Progenitor cell of endocrine pancreas (in vitro differentiated cells): ENCODE data around the gene G6PC3. TPM values are rescaled to one million over a fixed set of nuclear protein-coding genes. Genes with fewer than 3 reads are reported as not detected.

Experiments
- DNase-seq: peaks from one replicate; pipeline ENCODE4 v3.0.0; 2021; ENCODE audit warnings: low spot score; ENCODE audit not compliant: unreplicated experiment
- H3K27ac Mint-ChIP-seq: 2 replicates; pipeline ENCODE4 v1.8.0; 2021; ENCODE audit warnings: mild to moderate bottlenecking, moderate library complexity, mixed read lengths
- H3K27me3 Mint-ChIP-seq: 2 replicates; pipeline ENCODE4 v1.8.0; 2021; ENCODE audit warnings: mixed read lengths
- H3K36me3 Mint-ChIP-seq: 2 replicates; pipeline ENCODE4 v1.8.0; 2022; ENCODE audit warnings: mixed read lengths; ENCODE audit not compliant: insufficient read depth
- H3K4me1 Mint-ChIP-seq: 2 replicates; pipeline ENCODE4 v1.8.0; 2021; ENCODE audit warnings: low read depth, mixed read lengths
- H3K4me3 Mint-ChIP-seq: 2 replicates; pipeline ENCODE4 v1.8.0; 2021; ENCODE audit warnings: low read depth, mild to moderate bottlenecking, moderate library complexity, mixed read lengths
- H3K9me3 Mint-ChIP-seq: 2 replicates; pipeline ENCODE4 v1.8.0; 2021; ENCODE audit warnings: low read depth, mixed read lengths
- total RNA-seq: library from RNA; stranded (reverse); gene quantifications from 2 replicates; pipeline ENCODE4 v1.2.1, GENCODE V29; 2021
- TF ChIP-seq, protein P1 (sequence below): fragments of 200-600 bp; sonication (generic); IDR thresholded peaks from one replicate; pipeline ENCODE4 v1.5.0; 2021; ENCODE audit warnings: antibody characterized with exemption, mild to moderate bottlenecking; ENCODE audit not compliant: unreplicated experiment

Gene G6PC3
- total RNA-seq, 1 donor from 2014 or later = 58.7 TPM

DNA sequence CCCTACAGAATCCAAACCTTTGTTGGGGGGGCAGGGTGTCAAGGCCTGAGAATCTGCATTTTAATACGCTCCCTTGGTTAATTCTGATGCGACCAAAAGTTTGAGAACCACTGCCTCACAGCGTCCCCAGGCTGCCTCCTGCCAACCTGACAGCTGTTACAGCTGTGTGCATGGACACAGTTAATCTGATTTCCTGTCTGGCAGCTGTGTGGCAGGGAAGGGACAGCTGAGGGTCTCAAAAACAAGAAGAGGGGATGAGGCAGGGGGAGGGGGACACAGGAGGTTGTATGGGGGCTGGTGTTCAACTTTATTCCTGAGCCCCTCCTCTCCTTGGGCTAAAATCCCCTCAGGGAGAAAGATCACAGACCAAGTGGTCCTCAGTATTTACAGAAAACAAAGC lies 35.4 kb downstream of the G6PC3 start:
- Mint-ChIP-seq H3K27me3 (no peaks in the 10 kb centered on the region), H3K4me3 (no peak overlapping the region), H3K4me1 (peaks cover 3% of the 10 kb centered on the region), H3K9me3 (no peaks in the 10 kb centered on the region), H3K27ac (no peak overlapping the region), H3K36me3 (no peaks in the 10 kb centered on the region)
- TF ChIP-seq, protein P1, sequence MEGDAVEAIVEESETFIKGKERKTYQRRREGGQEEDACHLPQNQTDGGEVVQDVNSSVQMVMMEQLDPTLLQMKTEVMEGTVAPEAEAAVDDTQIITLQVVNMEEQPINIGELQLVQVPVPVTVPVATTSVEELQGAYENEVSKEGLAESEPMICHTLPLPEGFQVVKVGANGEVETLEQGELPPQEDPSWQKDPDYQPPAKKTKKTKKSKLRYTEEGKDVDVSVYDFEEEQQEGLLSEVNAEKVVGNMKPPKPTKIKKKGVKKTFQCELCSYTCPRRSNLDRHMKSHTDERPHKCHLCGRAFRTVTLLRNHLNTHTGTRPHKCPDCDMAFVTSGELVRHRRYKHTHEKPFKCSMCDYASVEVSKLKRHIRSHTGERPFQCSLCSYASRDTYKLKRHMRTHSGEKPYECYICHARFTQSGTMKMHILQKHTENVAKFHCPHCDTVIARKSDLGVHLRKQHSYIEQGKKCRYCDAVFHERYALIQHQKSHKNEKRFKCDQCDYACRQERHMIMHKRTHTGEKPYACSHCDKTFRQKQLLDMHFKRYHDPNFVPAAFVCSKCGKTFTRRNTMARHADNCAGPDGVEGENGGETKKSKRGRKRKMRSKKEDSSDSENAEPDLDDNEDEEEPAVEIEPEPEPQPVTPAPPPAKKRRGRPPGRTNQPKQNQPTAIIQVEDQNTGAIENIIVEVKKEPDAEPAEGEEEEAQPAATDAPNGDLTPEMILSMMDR = no peak
- DNase-seq = no peak

DNA sequence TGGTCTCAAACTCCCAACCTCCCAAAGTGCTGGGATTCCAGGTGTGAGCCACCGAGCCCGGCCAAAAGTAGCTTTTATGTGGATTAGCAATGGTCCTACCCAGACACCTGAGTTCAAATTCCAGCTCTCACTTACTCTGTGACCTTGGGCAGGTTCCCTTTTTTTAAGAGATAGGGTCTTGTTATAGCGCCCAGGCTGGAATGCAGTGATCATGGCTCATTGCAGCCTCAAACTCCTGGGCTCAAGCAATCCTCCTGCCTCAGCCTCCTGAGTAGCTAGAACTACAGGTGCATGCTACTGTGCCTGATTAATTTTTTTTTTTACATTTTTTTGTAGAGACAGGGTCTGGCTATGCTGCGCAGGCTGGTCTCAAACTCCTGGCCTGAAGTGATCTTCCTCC lies 36.3 kb downstream of the G6PC3 start:
- H3K27ac Mint-ChIP-seq = no peak overlapping the region
- H3K9me3 Mint-ChIP-seq = no peaks in the 10 kb centered on the region
- no peak overlapping the region for H3K4me3 Mint-ChIP-seq
- no peaks in the 10 kb centered on the region for H3K27me3 Mint-ChIP-seq
- TF ChIP-seq, protein P1 = no peak
- H3K36me3 Mint-ChIP-seq = no peaks in the 10 kb centered on the region
- peaks cover 4% of the 10 kb centered on the region for H3K4me1 Mint-ChIP-seq
- DNase-seq = no peak

DNA sequence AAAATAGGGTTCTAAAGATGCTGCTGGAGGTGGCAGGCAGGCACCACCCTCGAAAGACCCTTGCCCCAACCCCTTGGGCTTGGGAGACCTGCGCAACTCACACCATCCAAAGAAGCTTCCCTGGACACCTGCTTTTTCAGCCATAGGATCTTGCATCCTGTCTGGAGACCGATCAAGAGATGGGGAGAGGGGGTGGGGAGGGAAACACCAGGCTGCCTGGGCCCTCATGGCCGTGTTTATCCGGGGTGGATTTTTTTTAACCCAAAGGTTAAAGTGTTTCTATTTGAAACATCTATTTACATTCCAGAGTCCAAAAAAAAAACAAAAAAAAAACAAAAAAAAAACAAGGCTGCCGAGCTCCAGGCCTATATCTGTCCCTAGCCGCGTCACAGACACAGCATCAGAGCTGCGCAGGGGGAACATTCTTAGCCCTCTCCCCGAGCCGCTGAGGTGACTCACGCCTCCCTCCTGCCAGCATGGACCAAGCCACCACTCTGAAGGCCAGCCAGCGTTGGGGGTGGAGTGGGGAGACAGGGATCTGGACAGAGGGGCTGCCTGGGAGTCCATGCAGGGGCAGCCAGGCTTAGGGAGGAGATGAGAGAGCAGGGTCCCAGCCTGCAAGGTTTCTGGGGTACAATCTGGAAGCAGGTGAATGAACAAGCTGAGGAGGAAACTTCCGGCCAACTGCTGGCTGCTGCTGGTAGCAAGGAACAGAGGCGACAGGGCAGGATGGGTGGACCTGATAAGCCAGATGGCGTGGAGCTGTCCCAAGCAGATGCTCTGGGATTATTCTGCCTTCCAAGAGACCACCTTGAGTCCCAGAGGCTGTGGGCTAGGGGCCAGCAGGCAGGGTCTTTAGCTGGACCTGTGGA lies 38.1 kb downstream of the G6PC3 start:
- Mint-ChIP-seq H3K36me3 (peaks cover 2% of the 10 kb centered on the region), H3K9me3 (no peaks in the 10 kb centered on the region), H3K27me3 (no peaks in the 10 kb centered on the region), H3K4me3 (no peak overlapping the region), H3K27ac (no peak overlapping the region), H3K4me1 (peaks cover 4% of the 10 kb centered on the region)
- TF ChIP-seq, protein P1 = no peak
- no peak for DNase-seq

DNA sequence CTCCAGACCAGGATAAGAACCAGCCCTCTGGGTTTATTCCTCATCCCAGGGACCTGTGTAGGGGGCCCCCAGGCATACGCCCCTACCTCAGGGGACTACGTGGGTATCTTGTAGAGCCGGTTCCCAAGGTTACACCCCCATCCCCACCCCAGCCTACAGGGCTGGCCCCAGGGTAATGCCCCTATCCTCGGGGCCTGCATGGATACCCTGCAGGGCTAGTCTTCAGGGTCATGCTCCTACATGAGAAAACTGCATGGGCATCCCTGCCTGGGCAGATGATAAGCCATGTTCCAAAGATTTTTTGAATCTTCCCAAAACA lies 38.7 kb downstream of the G6PC3 start:
- no peak overlapping the region for H3K4me3 Mint-ChIP-seq
- peaks cover 2% of the 10 kb centered on the region for H3K36me3 Mint-ChIP-seq
- no peaks in the 10 kb centered on the region for H3K9me3 Mint-ChIP-seq
- peaks cover 4% of the 10 kb centered on the region for H3K4me1 Mint-ChIP-seq
- H3K27me3 Mint-ChIP-seq = no peaks in the 10 kb centered on the region
- TF ChIP-seq, protein P1 = no peak
- no peak for DNase-seq
- no peak overlapping the region for H3K27ac Mint-ChIP-seq

DNA sequence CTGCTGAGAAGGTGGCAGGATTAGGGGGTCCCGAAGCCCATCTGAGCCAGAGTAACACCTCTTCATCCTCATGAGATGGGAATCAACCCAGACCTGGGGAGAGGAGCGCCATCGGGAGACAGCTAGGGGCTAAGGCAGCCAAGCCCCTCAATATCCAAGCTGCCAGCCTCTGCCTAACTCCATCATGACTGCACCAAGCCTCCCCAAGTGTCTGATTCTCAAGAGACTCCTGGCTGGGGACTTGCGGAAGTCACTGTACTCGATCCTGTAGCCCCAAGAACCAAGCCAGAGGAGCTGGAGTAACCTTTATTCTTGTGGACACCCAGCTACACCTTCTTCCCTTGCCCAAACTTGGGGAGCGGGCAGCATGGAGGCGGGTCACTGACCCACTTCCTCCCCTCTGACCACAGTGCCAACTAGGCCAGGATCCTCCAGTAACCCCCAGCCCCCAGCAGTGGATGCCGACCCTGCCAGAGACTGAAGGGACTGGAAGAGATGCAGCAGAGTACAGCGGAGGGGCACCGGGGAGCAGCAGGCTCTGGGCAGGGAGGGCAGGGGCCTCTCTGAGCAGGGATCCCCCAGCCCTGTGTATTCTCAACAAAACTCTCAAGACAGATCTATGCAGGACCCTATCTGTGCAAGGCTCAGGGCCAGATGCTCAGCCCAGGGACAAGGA lies 39.6 kb downstream of the G6PC3 start:
- Mint-ChIP-seq H3K4me1 (peaks cover 4% of the 10 kb centered on the region), H3K36me3 (peaks cover 2% of the 10 kb centered on the region), H3K27ac (no peak overlapping the region), H3K27me3 (no peaks in the 10 kb centered on the region), H3K9me3 (no peaks in the 10 kb centered on the region), H3K4me3 (no peak overlapping the region)
- no peak for DNase-seq
- TF ChIP-seq, protein P1 = no peak
